Thyroid gland (tissue), 4 donors: ENCODE measurements around the gene PAM16. TPM values are rescaled to one million over a fixed set of nuclear protein-coding genes. Genes with fewer than 3 reads are reported as not detected.
A peak's percentile ranks its signal among the peaks of the same experiment; 100 is the strongest.

Experiments
- DNase-seq, 2 donors: peaks; one replicate each; pipeline ENCODE4 v3.0.0-alpha.2; 2019
- H3K27ac ChIP-seq, 3 donors: fragments of 200-600 bp; sonication (generic); 1 replicate in 2 of 3; 2 replicates in 1 of 3; pipeline ENCODE4 v1.5.1; 2016 to 2019; ENCODE audit warnings: mild to moderate bottlenecking in 1 of 3, moderate library complexity in 1 of 3
- H3K27me3 ChIP-seq: fragments of 200-600 bp; sonication (generic); one replicate; pipeline ENCODE4 v1.5.1; 2019
- H3K36me3 ChIP-seq, 2 donors: fragments of 200-600 bp; sonication (generic); one replicate each; pipeline ENCODE4 v1.5.1; 2016 to 2019
- H3K4me1 ChIP-seq, 2 donors: fragments of 200-600 bp; sonication (generic); one replicate each; pipeline ENCODE4 v1.5.1; 2017 to 2019
- H3K4me3 ChIP-seq, 3 donors: fragments of 200-600 bp; sonication (generic); replicated peaks in 1 of 3; 1 replicate in 2 of 3; 2 replicates in 1 of 3; pipeline ENCODE4 v1.5.1; 2016; ENCODE audit warnings: mild to moderate bottlenecking in 1 of 3
- H3K9me3 ChIP-seq: fragments of 200-600 bp; sonication (generic); one replicate; pipeline ENCODE4 v1.5.1; 2017
- CTCF ChIP-seq, 6 experiments: fragments of 200-600 bp in 3 of 6; fragments of 450-650 bp in 3 of 6; sonication (generic) in 3 of 6; IDR thresholded peaks; one replicate each; pipeline ENCODE4 v1.5.1; 2016 to 2019; ENCODE audit warnings: antibody characterized with exemption in 6 of 6, mild to moderate bottlenecking in 2 of 6, inconsistent platforms in 1 of 6, moderate library complexity in 1 of 6
- POLR2A ChIP-seq, 2 donors: fragments of 450-650 bp; IDR thresholded peaks; one replicate each; pipeline ENCODE4 v1.6.1; 2017; ENCODE audit warnings: antibody characterized with exemption in 2 of 2, mild to moderate bottlenecking in 2 of 2, moderate library complexity in 1 of 2
- WGBS, 2 donors: methylation state at CpG; one replicate each; pipeline ENCODE4 v1.1.5; 2017; 5-methylcytosine and 5-hydroxymethylcytosine counted together
- intact Hi-C: fragments of 100-400 bp; cut with DNase I; formaldehyde crosslinking; loops from one replicate; pipeline ENCODE4 v1.15.1; 2023
- total RNA-seq, 4 donors: library from RNA; depleted of rRNA; stranded (reverse); fragments of >200 nt; gene quantifications; one replicate each; pipeline ENCODE4 v1.2.3, GENCODE V29; 2016

The PAM16 gene
- total RNA-seq, 4 donors from 2014 or later: 5.6 to 60.2 (median 27.3) TPM

GRCh38 chr16:4360538-4361021 is 9.5 kb upstream of the PAM16 start:
- H3K36me3 ChIP-seq: peaks cover 0 to 3% of the 10 kb centered on the region in 2 donors
- peaks cover 10 to 15% of the 10 kb centered on the region in 2 donors for H3K4me1 ChIP-seq
- TF ChIP-seq POLR2A (IDR thresholded peaks at IDR 0.05) (no peak), CTCF (IDR thresholded peaks at IDR 0.05) (no peak)
- intact Hi-C loops: loop anchor here (2.0 kb wide), 1 partner anchor 42 kb away; no protein-coding TSS in a partner anchor
- no peak for DNase-seq
- WGBS, 2 donors: 90 to 94% methylated on average over 10 of the region's 11 CpGs
- H3K9me3 ChIP-seq: no peaks in the 10 kb centered on the region
- H3K4me3 ChIP-seq: no peak overlapping the region
- no peak overlapping the region for H3K27ac ChIP-seq
- H3K27me3 ChIP-seq: no peaks in the 10 kb centered on the region

- intact Hi-C loops: loop anchor here (2.0 kb wide), 1 partner anchor 43 kb away; no protein-coding TSS in a partner anchor
- Histone ChIP-seq H3K4me3 (no peak overlapping the region), H3K36me3 (peaks cover 0 to 3% of the 10 kb centered on the region in 2 donors), H3K9me3 (no peaks in the 10 kb centered on the region), H3K27ac (no peak overlapping the region), H3K4me1 (peaks cover 10 to 15% of the 10 kb centered on the region in 2 donors), H3K27me3 (no peaks in the 10 kb centered on the region)
- TF ChIP-seq CTCF (IDR thresholded peaks at IDR 0.05) (no peak), POLR2A (IDR thresholded peaks at IDR 0.05) (no peak)
- DNase-seq: no peak
- 98 to 100% methylated on average over 2 to 3 of the region's 3 CpGs for WGBS, 2 donors
Measured at GRCh38 chr16:4359914-4360313, 8.8 kb upstream of the PAM16 start.

- Histone ChIP-seq H3K27ac (no peak overlapping the region), H3K4me3 (no peak overlapping the region), H3K9me3 (no peaks in the 10 kb centered on the region), H3K4me1 (peaks cover 10 to 15% of the 10 kb centered on the region in 2 donors), H3K36me3 (no peaks in the 10 kb centered on the region), H3K27me3 (no peaks in the 10 kb centered on the region)
- intact Hi-C loops: no loop called here
- WGBS, 2 donors: 56 to 65% methylated on average over 4 of the region's 19 CpGs
- DNase-seq: peak; percentile 66 to 75
- TF ChIP-seq CTCF (IDR thresholded peaks at IDR 0.05) (peak; percentile 95 to 98 (median 96)), POLR2A (IDR thresholded peaks at IDR 0.05) (no peak)
Measured at GRCh38 chr16:4358831-4359561, 7.9 kb upstream of the PAM16 start.

- H3K27ac ChIP-seq: no peak overlapping the region
- peaks cover 8 to 13% of the 10 kb centered on the region in 2 donors for H3K4me1 ChIP-seq
- intact Hi-C loops: no loop called here
- no peak for TF ChIP-seq POLR2A (IDR thresholded peaks at IDR 0.05)
- TF ChIP-seq CTCF (IDR thresholded peaks at IDR 0.05): no peak
- DNase-seq: no peak
- no peaks in the 10 kb centered on the region for H3K9me3 ChIP-seq
- 67 to 91% methylated on average over 1 to 6 of the region's 19 CpGs for WGBS, 2 donors
- no peak overlapping the region for H3K4me3 ChIP-seq
- no peaks in the 10 kb centered on the region for H3K36me3 ChIP-seq
- no peaks in the 10 kb centered on the region for H3K27me3 ChIP-seq
Measured at GRCh38 chr16:4358236-4358635, 7.1 kb upstream of the PAM16 start.

- Histone ChIP-seq H3K36me3 (no peaks in the 10 kb centered on the region), H3K4me1 (peaks cover 0 to 4% of the 10 kb centered on the region in 2 donors), H3K9me3 (no peaks in the 10 kb centered on the region), H3K4me3 (no peak overlapping the region), H3K27ac (no peak overlapping the region), H3K27me3 (no peaks in the 10 kb centered on the region)
- no peak for TF ChIP-seq CTCF (IDR thresholded peaks at IDR 0.05)
- no peak for TF ChIP-seq POLR2A (IDR thresholded peaks at IDR 0.05)
- intact Hi-C loops: no loop called here
- WGBS, 2 donors: 92 to 100% methylated on average over 2 to 7 of the region's 7 CpGs
- DNase-seq: no peak
Measured at GRCh38 chr16:4356820-4357219, 5.7 kb upstream of the PAM16 start.
